Hepatocyte (in vitro differentiated cells): Measurements from ENCODE around the gene CD74. TPM values are rescaled to one million over a fixed set of nuclear protein-coding genes. Genes with fewer than 3 reads are reported as not detected.

Experiments
- DNase-seq: peaks from one replicate; pipeline ENCODE4 v3.0.0-alpha.2; 2016; ENCODE audit warnings: low spot score
- H2AFZ ChIP-seq: fragments of 200-600 bp; sonication (generic); 2 replicates; pipeline ENCODE4 v1.6.0; 2016; ENCODE audit warnings: antibody characterized with exemption, mild to moderate bottlenecking
- H3K27ac ChIP-seq: fragments of 200-600 bp; sonication (generic); 2 replicates; pipeline ENCODE4 v1.5.1; 2016; ENCODE audit warnings: mild to moderate bottlenecking
- H3K27me3 ChIP-seq: fragments of 200-600 bp; sonication (generic); 2 replicates; pipeline ENCODE4 v1.6.1; 2016
- H3K36me3 ChIP-seq: fragments of 200-600 bp; sonication (generic); replicated peaks from 2 replicates; pipeline ENCODE4 v1.5.1; 2016; ENCODE audit warnings: low read depth; ENCODE audit not compliant: insufficient read depth
- H3K4me1 ChIP-seq: fragments of 200-600 bp; sonication (generic); 2 replicates; pipeline ENCODE4 v1.5.1; 2016; ENCODE audit warnings: mild to moderate bottlenecking, moderate library complexity; ENCODE audit not compliant: insufficient read depth
- H3K4me2 ChIP-seq: fragments of 200-600 bp; sonication (generic); 2 replicates; pipeline ENCODE4 v1.6.0; 2016
- H3K4me3 ChIP-seq: fragments of 200-600 bp; sonication (generic); 2 replicates; pipeline ENCODE4 v1.5.1; 2016; ENCODE audit warnings: mild to moderate bottlenecking
- H3K79me2 ChIP-seq: fragments of 200-600 bp; sonication (generic); 2 replicates; pipeline ENCODE4 v1.6.0; 2017; ENCODE audit warnings: mild to moderate bottlenecking
- H3K9me2 ChIP-seq: fragments of 200-600 bp; sonication (generic); replicated peaks from 2 replicates; pipeline ENCODE4 v1.6.0; 2017; ENCODE audit warnings: mild to moderate bottlenecking; ENCODE audit not compliant: insufficient read depth
- H3K9me3 ChIP-seq: fragments of 200-600 bp; sonication (generic); 2 replicates; pipeline ENCODE4 v1.5.1; 2016; ENCODE audit warnings: low read depth, mild to moderate bottlenecking
- H4K20me1 ChIP-seq: fragments of 200-600 bp; sonication (generic); 2 replicates; pipeline ENCODE4 v1.6.0; 2016; ENCODE audit warnings: mild to moderate bottlenecking; ENCODE audit not compliant: insufficient read depth, poor library complexity, severe bottlenecking
- EZH2 ChIP-seq: fragments of 200-600 bp; sonication (generic); IDR thresholded peaks from 2 replicates; pipeline ENCODE4 v1.6.1; 2016; ENCODE audit warnings: antibody characterized with exemption, mild to moderate bottlenecking, borderline replicate concordance
- EZH2phosphoT487 ChIP-seq: fragments of 200-600 bp; sonication (generic); IDR thresholded peaks from one replicate; pipeline ENCODE4 v1.6.1; 2018; ENCODE audit warnings: antibody characterized with exemption, mild to moderate bottlenecking, low read depth, moderate library complexity; ENCODE audit not compliant: unreplicated experiment, severe bottlenecking
- WGBS: methylation state at CpG from one replicate; pipeline ENCODE4 v1.1.6; 2016; ENCODE audit warnings: low lambda C conversion rate; ENCODE audit errors: missing lambda C conversion rate; 5-methylcytosine and 5-hydroxymethylcytosine counted together
- polyA plus RNA-seq: library from polyadenylated mRNA; unstranded; fragments of >200 nt; fragmentation: Nextera tagmentation; extraction: Ambion mirVana; gene quantifications from 2 replicates; pipeline ENCODE4 v1.2.1, GENCODE V29; 2016
- total RNA-seq: library from RNA; depleted of rRNA; stranded (reverse); fragments of >200 nt; gene quantifications from 2 replicates; pipeline ENCODE4 v1.2.3, GENCODE V29; 2014
- TF ChIP-seq, protein P1 (sequence below): fragments of 200-600 bp; sonication (generic); IDR thresholded peaks from 2 replicates; pipeline ENCODE4 v1.5.1; 2016; ENCODE audit warnings: antibody characterized with exemption, mild to moderate bottlenecking; ENCODE audit not compliant: poor library complexity

The CD74 gene
- total and polyA plus RNA-seq, 2 experiments from 2014 or later = 57.2 to 107 TPM

- WGBS = 94% methylated on average over 14 of the region's 14 CpGs
- Histone ChIP-seq H3K4me3 (no peak overlapping the region), H3K9me2 (no peaks in the 10 kb centered on the region), H2AFZ (no peak overlapping the region), H3K4me1 (no peaks in the 10 kb centered on the region), H3K9me3 (no peaks in the 10 kb centered on the region), H4K20me1 (no peaks in the 10 kb centered on the region), H3K79me2 (no peaks in the 10 kb centered on the region), H3K4me2 (no peak overlapping the region), H3K27me3 (no peaks in the 10 kb centered on the region), H3K27ac (no peak overlapping the region), H3K36me3 (no peaks in the 10 kb centered on the region)
- TF ChIP-seq EZH2phosphoT487 = no peak
- TF ChIP-seq EZH2 = no peak
- TF ChIP-seq, protein P1, sequence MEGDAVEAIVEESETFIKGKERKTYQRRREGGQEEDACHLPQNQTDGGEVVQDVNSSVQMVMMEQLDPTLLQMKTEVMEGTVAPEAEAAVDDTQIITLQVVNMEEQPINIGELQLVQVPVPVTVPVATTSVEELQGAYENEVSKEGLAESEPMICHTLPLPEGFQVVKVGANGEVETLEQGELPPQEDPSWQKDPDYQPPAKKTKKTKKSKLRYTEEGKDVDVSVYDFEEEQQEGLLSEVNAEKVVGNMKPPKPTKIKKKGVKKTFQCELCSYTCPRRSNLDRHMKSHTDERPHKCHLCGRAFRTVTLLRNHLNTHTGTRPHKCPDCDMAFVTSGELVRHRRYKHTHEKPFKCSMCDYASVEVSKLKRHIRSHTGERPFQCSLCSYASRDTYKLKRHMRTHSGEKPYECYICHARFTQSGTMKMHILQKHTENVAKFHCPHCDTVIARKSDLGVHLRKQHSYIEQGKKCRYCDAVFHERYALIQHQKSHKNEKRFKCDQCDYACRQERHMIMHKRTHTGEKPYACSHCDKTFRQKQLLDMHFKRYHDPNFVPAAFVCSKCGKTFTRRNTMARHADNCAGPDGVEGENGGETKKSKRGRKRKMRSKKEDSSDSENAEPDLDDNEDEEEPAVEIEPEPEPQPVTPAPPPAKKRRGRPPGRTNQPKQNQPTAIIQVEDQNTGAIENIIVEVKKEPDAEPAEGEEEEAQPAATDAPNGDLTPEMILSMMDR = no peak
- no peak for DNase-seq
These were observed 15.4 kb downstream of the CD74 start for GRCh38 chr5:150397146-150397781.

DNA sequence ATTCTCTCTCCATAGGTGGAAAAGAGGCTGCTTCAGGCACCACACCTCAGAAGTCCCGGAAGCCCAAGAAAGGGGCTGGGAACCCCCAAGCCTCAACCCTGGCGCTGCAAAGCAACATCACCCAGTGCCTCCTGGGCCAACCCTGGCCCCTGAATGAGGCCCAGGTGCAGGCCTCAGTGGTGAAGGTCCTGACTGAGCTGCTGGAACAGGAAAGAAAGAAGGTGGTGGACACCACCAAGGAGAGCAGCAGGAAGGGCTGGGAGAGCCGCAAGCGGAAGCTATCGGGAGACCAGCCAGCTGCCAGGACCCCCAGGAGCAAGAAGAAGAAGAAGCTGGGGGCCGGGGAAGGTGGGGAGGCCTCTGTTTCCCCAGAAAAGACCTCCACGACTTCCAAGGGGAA lies 16.4 kb downstream of the CD74 start:
- Histone ChIP-seq H3K36me3 (no peaks in the 10 kb centered on the region), H2AFZ (no peak overlapping the region), H3K4me1 (no peaks in the 10 kb centered on the region), H3K9me3 (no peaks in the 10 kb centered on the region), H3K27ac (no peak overlapping the region), H3K27me3 (no peaks in the 10 kb centered on the region), H3K4me3 (no peak overlapping the region), H4K20me1 (no peaks in the 10 kb centered on the region), H3K79me2 (no peaks in the 10 kb centered on the region), H3K9me2 (no peaks in the 10 kb centered on the region), H3K4me2 (no peak overlapping the region)
- TF ChIP-seq, protein P1 = no peak
- TF ChIP-seq EZH2phosphoT487 (no peak), EZH2 (no peak)
- WGBS = 97% methylated on average over 7 of the region's 7 CpGs
- DNase-seq = no peak

DNA sequence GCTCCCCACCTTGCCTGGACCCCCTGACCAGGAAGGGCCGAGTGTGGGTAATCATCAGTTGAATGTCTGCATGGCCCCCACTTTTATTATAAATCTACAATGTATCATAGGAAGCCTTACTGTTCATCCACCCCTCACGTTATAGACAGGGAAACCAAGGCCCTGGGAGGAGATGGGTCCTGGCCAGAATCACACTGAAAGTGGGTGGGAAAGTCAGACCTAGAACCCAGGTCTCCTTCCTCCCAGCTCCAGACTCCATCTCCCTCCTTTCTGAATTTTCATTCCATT lies 17.1 kb downstream of the CD74 start:
- Histone ChIP-seq H3K27ac (no peak overlapping the region), H3K4me3 (no peak overlapping the region), H3K4me1 (no peaks in the 10 kb centered on the region), H3K27me3 (no peaks in the 10 kb centered on the region), H3K79me2 (no peaks in the 10 kb centered on the region), H3K36me3 (no peaks in the 10 kb centered on the region), H3K4me2 (no peak overlapping the region), H4K20me1 (no peaks in the 10 kb centered on the region), H3K9me3 (no peaks in the 10 kb centered on the region), H3K9me2 (no peaks in the 10 kb centered on the region), H2AFZ (no peak overlapping the region)
- 90% methylated on average over 2 of the region's 2 CpGs for WGBS
- TF ChIP-seq, protein P1 = no peak
- TF ChIP-seq EZH2 = no peak
- no peak for TF ChIP-seq EZH2phosphoT487
- no peak for DNase-seq
